GM23338 (cell line): ENCODE data around the gene UBA1. TPM values are rescaled to one million over a fixed set of nuclear protein-coding genes. Genes with fewer than 3 reads are reported as not detected.
A peak's percentile ranks its signal among the peaks of the same experiment; 100 is the strongest.

Source experiments
- ATAC-seq: fragments of 200-7000 bp; cut with Tn5 transposase; 3 replicates; pipeline ENCODE4 v1.9.1; 2020
- DNase-seq: peaks from one replicate; pipeline ENCODE4 v3.0.0-alpha.2; 2015; ENCODE audit warnings: low spot score
- H2AFZ ChIP-seq: fragments of 200-600 bp; sonication (generic); 2 replicates; pipeline ENCODE4 v1.8.0; 2016; ENCODE audit warnings: antibody characterized with exemption, mild to moderate bottlenecking, moderate library complexity
- H3F3A ChIP-seq: fragments of 200-600 bp; sonication (generic); replicated peaks from 2 replicates; pipeline ENCODE4 v1.8.0; 2017; ENCODE audit warnings: antibody characterized with exemption, mixed run types, low read depth
- H3K27ac ChIP-seq: fragments of 200-600 bp; sonication (generic); 2 replicates; pipeline ENCODE4 v1.6.1; 2016; ENCODE audit warnings: low read depth
- H3K27me3 ChIP-seq: fragments of 200-600 bp; sonication (generic); 2 replicates; pipeline ENCODE4 v1.8.0; 2016; ENCODE audit warnings: mild to moderate bottlenecking, mixed run types, moderate library complexity; ENCODE audit not compliant: insufficient read depth
- H3K36me3 ChIP-seq: fragments of 200-600 bp; sonication (generic); 2 replicates; pipeline ENCODE4 v1.8.0; 2016; ENCODE audit warnings: mild to moderate bottlenecking; ENCODE audit not compliant: insufficient read depth
- H3K4me1 ChIP-seq: fragments of 200-600 bp; sonication (generic); 2 replicates; pipeline ENCODE4 v1.8.0; 2016; ENCODE audit warnings: mild to moderate bottlenecking, moderate library complexity; ENCODE audit not compliant: insufficient read depth
- H3K4me2 ChIP-seq: fragments of 200-600 bp; sonication (generic); 2 replicates; pipeline ENCODE4 v1.7.1; 2017; ENCODE audit warnings: mixed run types
- H3K4me3 ChIP-seq: fragments of 200-600 bp; sonication (generic); 2 replicates; pipeline ENCODE4 v1.6.1; 2016; ENCODE audit warnings: mixed run types
- H3K79me2 ChIP-seq: fragments of 200-600 bp; sonication (generic); replicated peaks from 2 replicates; pipeline ENCODE4 v1.8.0; 2017; ENCODE audit warnings: mild to moderate bottlenecking; ENCODE audit not compliant: insufficient read depth
- H3K9me2 ChIP-seq: fragments of 200-600 bp; sonication (generic); 2 replicates; pipeline ENCODE4 v1.8.0; 2017; ENCODE audit not compliant: insufficient read depth
- H4K20me1 ChIP-seq: fragments of 200-600 bp; sonication (generic); replicated peaks from 2 replicates; pipeline ENCODE4 v1.8.0; 2017; ENCODE audit warnings: mild to moderate bottlenecking; ENCODE audit not compliant: insufficient read depth
- H3K27ac Mint-ChIP-seq: 2 replicates; pipeline ENCODE4 v1.8.0; 2020; ENCODE audit warnings: inconsistent platforms, mild to moderate bottlenecking, moderate library complexity, mixed read lengths
- H3K27me3 Mint-ChIP-seq: 3 replicates; pipeline ENCODE4 v1.8.0; 2022; ENCODE audit warnings: low read depth, mild to moderate bottlenecking, moderate library complexity, mixed read lengths, inconsistent platforms; ENCODE audit not compliant: insufficient read depth, poor library complexity
- H3K36me3 Mint-ChIP-seq: 3 replicates; pipeline ENCODE4 v1.8.0; 2021; ENCODE audit warnings: low read depth, mild to moderate bottlenecking, inconsistent platforms, moderate library complexity, mixed read lengths
- H3K4me1 Mint-ChIP-seq: 3 replicates; pipeline ENCODE4 v1.8.0; 2020; ENCODE audit warnings: mild to moderate bottlenecking, inconsistent platforms, mixed read lengths
- H3K4me3 Mint-ChIP-seq: 3 replicates; pipeline ENCODE4 v1.8.0; 2021; ENCODE audit warnings: moderate library complexity, mild to moderate bottlenecking, inconsistent platforms, mixed read lengths
- H3K9me3 Mint-ChIP-seq: 3 replicates; pipeline ENCODE4 v1.8.0; 2020; ENCODE audit warnings: moderate library complexity, mild to moderate bottlenecking, inconsistent platforms, mixed read lengths
- EZH2 ChIP-seq: fragments of 200-600 bp; sonication (generic); IDR thresholded peaks from one replicate; pipeline ENCODE4 v1.8.0; 2017; ENCODE audit warnings: antibody characterized with exemption, mild to moderate bottlenecking, low read depth; ENCODE audit not compliant: unreplicated experiment
- EZH2phosphoT487 ChIP-seq: fragments of 200-600 bp; sonication (generic); IDR thresholded peaks from one replicate; pipeline ENCODE4 v1.8.1; 2018; ENCODE audit warnings: antibody characterized with exemption; ENCODE audit not compliant: unreplicated experiment
- JUNB ChIP-seq: IDR thresholded peaks from one replicate; pipeline ENCODE4 v1.6.1; 2016; ENCODE audit warnings: antibody characterized with exemption; ENCODE audit not compliant: unreplicated experiment
- NANOG ChIP-seq: IDR thresholded peaks from 2 replicates; pipeline ENCODE4 v1.6.1; 2016; ENCODE audit warnings: antibody characterized with exemption, borderline replicate concordance
- STAT1 ChIP-seq: IDR thresholded peaks from one replicate; pipeline ENCODE4 v1.6.1; 2016; ENCODE audit warnings: antibody characterized with exemption; ENCODE audit not compliant: unreplicated experiment
- polyA plus RNA-seq: library from polyadenylated mRNA; unstranded; fragments of >200 nt; fragmentation: Nextera tagmentation; extraction: Ambion mirVana; gene quantifications from 2 replicates; pipeline ENCODE4 v1.2.1, GENCODE V29; 2016
- total RNA-seq: library from RNA; depleted of rRNA; stranded (reverse); fragments of >200 nt; shearing (Covaris generic); gene quantifications from 2 replicates; pipeline ENCODE4 v1.2.3, GENCODE V29; 2014
- TF ChIP-seq, protein P1 (sequence below): IDR thresholded peaks from 2 replicates; pipeline ENCODE4 v1.6.1; 2016; ENCODE audit warnings: antibody characterized with exemption
- TF ChIP-seq, protein P2 (sequence below): fragments of 250-450 bp; sonication (Bioruptor Pico); IDR thresholded peaks from 2 replicates; pipeline ENCODE4 v1.5.0; 2020; ENCODE audit warnings: mild to moderate bottlenecking, moderate library complexity
- TF ChIP-seq, protein P3 (sequence below): IDR thresholded peaks from one replicate; pipeline ENCODE4 v1.6.1; 2018; ENCODE audit warnings: antibody characterized with exemption; ENCODE audit not compliant: unreplicated experiment
- TF ChIP-seq, protein P4 (sequence below), 2 experiments: fragments of 200-600 bp in 1 of 2; sonication (generic) in 1 of 2; conservative IDR thresholded peaks; 2 replicates each; pipeline versions ENCODE4 v1.5.1 to v1.6.1; 2016 to 2017; ENCODE audit warnings: antibody characterized with exemption in 2 of 2, low read depth in 2 of 2, mild to moderate bottlenecking in 2 of 2, moderate library complexity in 1 of 2

Gene UBA1
- total and polyA plus RNA-seq, 2 experiments from 2014 or later: 104 to 377 TPM

DNA sequence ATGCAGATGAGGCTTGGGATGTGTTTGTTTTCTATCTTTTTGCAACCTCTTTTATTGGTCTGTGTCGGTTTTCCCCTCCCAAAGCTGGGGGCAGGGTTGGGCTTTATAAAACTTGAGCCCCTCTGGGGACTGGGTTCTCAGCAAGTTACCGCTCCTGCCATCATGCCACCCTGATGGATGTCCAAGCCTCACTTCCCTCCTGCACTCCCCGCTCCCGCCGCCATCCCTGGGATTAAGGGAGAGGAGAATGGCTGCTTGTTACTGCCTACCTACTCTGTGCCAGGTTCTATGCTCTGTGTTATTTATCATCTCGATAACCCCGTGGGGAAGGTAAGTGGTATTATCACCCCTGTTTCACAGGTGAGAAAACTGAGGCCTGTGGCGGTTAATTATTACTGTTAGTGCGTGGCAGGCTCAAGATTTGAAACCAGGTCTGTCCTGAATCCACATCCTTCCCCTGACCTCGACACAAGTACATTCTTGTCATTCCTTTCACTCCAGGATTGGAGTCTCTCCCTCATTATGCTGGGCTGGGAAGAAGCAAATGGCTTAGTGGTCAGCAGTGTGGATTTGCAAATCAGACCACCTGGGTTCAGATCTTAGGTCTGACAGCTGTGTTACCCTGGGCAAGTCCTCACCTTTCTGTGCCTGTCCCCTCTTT, 4.5 kb downstream of the UBA1 start:
- peak overlapping the region; percentile 74; the same call in 1 of the 2 replicates for H3K27ac Mint-ChIP-seq
- H3K27me3 ChIP-seq: no peaks in the 10 kb centered on the region
- peaks cover 19% of the 10 kb centered on the region for H3K36me3 ChIP-seq
- H3K4me2 ChIP-seq: peak overlapping the region; percentile 69; the same call in 1 of the 2 replicates
- H3K27ac ChIP-seq: peak overlapping the region; percentile 84
- H2AFZ ChIP-seq: no peak overlapping the region
- TF ChIP-seq, protein P1, sequence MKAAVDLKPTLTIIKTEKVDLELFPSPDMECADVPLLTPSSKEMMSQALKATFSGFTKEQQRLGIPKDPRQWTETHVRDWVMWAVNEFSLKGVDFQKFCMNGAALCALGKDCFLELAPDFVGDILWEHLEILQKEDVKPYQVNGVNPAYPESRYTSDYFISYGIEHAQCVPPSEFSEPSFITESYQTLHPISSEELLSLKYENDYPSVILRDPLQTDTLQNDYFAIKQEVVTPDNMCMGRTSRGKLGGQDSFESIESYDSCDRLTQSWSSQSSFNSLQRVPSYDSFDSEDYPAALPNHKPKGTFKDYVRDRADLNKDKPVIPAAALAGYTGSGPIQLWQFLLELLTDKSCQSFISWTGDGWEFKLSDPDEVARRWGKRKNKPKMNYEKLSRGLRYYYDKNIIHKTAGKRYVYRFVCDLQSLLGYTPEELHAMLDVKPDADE: no peak
- TF ChIP-seq NANOG (no peak), EZH2 (no peak), JUNB (no peak), STAT1 (no peak), EZH2phosphoT487 (no peak)
- TF ChIP-seq, protein P2, sequence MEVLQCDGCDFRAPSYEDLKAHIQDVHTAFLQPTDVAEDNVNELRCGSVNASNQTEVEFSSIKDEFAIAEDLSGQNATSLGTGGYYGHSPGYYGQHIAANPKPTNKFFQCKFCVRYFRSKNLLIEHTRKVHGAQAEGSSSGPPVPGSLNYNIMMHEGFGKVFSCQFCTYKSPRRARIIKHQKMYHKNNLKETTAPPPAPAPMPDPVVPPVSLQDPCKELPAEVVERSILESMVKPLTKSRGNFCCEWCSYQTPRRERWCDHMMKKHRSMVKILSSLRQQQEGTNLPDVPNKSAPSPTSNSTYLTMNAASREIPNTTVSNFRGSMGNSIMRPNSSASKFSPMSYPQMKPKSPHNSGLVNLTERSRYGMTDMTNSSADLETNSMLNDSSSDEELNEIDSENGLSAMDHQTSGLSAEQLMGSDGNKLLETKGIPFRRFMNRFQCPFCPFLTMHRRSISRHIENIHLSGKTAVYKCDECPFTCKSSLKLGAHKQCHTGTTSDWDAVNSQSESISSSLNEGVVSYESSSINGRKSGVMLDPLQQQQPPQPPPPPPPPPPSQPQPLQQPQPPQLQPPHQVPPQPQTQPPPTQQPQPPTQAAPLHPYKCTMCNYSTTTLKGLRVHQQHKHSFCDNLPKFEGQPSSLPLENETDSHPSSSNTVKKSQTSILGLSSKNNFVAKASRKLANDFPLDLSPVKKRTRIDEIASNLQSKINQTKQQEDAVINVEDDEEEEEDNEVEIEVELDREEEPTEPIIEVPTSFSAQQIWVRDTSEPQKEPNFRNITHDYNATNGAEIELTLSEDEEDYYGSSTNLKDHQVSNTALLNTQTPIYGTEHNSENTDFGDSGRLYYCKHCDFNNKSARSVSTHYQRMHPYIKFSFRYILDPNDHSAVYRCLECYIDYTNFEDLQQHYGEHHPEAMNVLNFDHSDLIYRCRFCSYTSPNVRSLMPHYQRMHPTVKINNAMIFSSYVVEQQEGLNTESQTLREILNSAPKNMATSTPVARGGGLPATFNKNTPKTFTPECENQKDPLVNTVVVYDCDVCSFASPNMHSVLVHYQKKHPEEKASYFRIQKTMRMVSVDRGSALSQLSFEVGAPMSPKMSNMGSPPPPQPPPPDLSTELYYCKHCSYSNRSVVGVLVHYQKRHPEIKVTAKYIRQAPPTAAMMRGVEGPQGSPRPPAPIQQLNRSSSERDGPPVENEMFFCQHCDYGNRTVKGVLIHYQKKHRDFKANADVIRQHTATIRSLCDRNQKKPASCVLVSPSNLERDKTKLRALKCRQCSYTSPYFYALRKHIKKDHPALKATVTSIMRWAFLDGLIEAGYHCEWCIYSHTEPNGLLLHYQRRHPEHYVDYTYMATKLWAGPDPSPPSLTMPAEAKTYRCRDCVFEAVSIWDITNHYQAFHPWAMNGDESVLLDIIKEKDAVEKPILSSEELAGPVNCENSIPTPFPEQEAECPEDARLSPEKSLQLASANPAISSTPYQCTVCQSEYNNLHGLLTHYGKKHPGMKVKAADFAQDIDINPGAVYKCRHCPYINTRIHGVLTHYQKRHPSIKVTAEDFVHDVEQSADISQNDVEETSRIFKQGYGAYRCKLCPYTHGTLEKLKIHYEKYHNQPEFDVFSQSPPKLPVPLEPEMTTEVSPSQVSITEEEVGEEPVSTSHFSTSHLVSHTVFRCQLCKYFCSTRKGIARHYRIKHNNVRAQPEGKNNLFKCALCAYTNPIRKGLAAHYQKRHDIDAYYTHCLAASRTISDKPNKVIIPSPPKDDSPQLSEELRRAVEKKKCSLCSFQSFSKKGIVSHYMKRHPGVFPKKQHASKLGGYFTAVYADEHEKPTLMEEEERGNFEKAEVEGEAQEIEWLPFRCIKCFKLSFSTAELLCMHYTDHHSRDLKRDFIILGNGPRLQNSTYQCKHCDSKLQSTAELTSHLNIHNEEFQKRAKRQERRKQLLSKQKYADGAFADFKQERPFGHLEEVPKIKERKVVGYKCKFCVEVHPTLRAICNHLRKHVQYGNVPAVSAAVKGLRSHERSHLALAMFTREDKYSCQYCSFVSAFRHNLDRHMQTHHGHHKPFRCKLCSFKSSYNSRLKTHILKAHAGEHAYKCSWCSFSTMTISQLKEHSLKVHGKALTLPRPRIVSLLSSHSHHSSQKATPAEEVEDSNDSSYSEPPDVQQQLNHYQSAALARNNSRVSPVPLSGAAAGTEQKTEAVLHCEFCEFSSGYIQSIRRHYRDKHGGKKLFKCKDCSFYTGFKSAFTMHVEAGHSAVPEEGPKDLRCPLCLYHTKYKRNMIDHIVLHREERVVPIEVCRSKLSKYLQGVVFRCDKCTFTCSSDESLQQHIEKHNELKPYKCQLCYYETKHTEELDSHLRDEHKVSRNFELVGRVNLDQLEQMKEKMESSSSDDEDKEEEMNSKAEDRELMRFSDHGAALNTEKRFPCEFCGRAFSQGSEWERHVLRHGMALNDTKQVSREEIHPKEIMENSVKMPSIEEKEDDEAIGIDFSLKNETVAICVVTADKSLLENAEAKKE: no peak
- TF ChIP-seq, protein P3, sequence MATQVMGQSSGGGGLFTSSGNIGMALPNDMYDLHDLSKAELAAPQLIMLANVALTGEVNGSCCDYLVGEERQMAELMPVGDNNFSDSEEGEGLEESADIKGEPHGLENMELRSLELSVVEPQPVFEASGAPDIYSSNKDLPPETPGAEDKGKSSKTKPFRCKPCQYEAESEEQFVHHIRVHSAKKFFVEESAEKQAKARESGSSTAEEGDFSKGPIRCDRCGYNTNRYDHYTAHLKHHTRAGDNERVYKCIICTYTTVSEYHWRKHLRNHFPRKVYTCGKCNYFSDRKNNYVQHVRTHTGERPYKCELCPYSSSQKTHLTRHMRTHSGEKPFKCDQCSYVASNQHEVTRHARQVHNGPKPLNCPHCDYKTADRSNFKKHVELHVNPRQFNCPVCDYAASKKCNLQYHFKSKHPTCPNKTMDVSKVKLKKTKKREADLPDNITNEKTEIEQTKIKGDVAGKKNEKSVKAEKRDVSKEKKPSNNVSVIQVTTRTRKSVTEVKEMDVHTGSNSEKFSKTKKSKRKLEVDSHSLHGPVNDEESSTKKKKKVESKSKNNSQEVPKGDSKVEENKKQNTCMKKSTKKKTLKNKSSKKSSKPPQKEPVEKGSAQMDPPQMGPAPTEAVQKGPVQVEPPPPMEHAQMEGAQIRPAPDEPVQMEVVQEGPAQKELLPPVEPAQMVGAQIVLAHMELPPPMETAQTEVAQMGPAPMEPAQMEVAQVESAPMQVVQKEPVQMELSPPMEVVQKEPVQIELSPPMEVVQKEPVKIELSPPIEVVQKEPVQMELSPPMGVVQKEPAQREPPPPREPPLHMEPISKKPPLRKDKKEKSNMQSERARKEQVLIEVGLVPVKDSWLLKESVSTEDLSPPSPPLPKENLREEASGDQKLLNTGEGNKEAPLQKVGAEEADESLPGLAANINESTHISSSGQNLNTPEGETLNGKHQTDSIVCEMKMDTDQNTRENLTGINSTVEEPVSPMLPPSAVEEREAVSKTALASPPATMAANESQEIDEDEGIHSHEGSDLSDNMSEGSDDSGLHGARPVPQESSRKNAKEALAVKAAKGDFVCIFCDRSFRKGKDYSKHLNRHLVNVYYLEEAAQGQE: no peak
- TF ChIP-seq, protein P4, sequence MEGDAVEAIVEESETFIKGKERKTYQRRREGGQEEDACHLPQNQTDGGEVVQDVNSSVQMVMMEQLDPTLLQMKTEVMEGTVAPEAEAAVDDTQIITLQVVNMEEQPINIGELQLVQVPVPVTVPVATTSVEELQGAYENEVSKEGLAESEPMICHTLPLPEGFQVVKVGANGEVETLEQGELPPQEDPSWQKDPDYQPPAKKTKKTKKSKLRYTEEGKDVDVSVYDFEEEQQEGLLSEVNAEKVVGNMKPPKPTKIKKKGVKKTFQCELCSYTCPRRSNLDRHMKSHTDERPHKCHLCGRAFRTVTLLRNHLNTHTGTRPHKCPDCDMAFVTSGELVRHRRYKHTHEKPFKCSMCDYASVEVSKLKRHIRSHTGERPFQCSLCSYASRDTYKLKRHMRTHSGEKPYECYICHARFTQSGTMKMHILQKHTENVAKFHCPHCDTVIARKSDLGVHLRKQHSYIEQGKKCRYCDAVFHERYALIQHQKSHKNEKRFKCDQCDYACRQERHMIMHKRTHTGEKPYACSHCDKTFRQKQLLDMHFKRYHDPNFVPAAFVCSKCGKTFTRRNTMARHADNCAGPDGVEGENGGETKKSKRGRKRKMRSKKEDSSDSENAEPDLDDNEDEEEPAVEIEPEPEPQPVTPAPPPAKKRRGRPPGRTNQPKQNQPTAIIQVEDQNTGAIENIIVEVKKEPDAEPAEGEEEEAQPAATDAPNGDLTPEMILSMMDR (conservative IDR thresholded peaks at IDR 0.05; ENCODE audit: low read depth in 2 of 2): no peak
- ATAC-seq: peak; percentile 14
- no peaks in the 10 kb centered on the region for H3K9me2 ChIP-seq
- H3K4me3 Mint-ChIP-seq: peak overlapping the region; percentile 30
- peaks cover 86% of the 10 kb centered on the region for H3K36me3 Mint-ChIP-seq
- peaks cover 44% of the 10 kb centered on the region for H3K79me2 ChIP-seq
- peaks cover 42% of the 10 kb centered on the region for H3K4me1 Mint-ChIP-seq
- peaks cover 26% of the 10 kb centered on the region for H3K27me3 Mint-ChIP-seq
- peaks cover 22% of the 10 kb centered on the region for H3K4me1 ChIP-seq
- peak; percentile 66 for DNase-seq
- H3F3A ChIP-seq: no peaks in the 10 kb centered on the region
- H3K9me3 Mint-ChIP-seq: no peaks in the 10 kb centered on the region
- H3K4me3 ChIP-seq: peak overlapping the region; percentile 82; the same call in 1 of the 2 replicates
- H4K20me1 ChIP-seq: peaks cover 8% of the 10 kb centered on the region
